Gastrocnemius medialis (tissue), 4 donors: ENCODE measurements around the gene SHANK1.
"Not testable (repeated sequence)": the region's sequence is repeated elsewhere in the genome, so short reads cannot be mapped to it uniquely, and the experiment has no call there.

Experiments used
- CTCF ChIP-seq, 5 experiments: fragments of 450-650 bp in 3 of 5; fragments of 200-600 bp in 2 of 5; sonication (generic) in 2 of 5; IDR thresholded peaks in 4 of 5; conservative IDR thresholded peaks in 1 of 5; 1 replicate in 4 of 5; 2 replicates in 1 of 5; pipeline ENCODE4 v1.5.1; 2016 to 2019; ENCODE audit warnings: antibody characterized with exemption in 5 of 5, mild to moderate bottlenecking in 3 of 5, moderate library complexity in 3 of 5
- POLR2A ChIP-seq, 2 donors: fragments of 450-650 bp; IDR thresholded peaks; one replicate each; pipeline ENCODE4 v1.6.1; 2017; ENCODE audit warnings: antibody characterized with exemption in 2 of 2, mild to moderate bottlenecking in 2 of 2, moderate library complexity in 2 of 2

DNA sequence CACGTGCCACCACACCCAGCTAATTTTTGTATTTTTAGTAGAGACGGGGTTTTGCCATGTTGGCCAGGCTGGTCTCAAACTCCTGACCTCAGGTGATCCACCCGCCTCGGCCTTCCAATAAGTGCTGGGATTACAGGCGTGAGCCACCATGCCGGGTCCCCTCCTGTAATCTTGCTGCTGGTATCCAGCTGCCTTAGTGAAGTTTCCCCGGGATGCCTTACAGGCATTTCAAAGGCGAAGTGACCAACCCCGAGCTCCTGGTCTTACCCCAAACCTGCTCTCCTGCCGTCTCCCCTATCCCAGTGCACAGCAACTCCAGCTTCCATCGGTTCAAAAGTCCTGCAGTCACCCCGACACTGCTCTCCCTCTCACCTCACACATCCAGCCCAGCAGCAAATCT is 47.1 kb upstream of the SHANK1 start:
- TF ChIP-seq POLR2A (IDR thresholded peaks at IDR 0.05); CTCF (IDR thresholded peaks at IDR 0.05 in 4 of 5, conservative IDR thresholded peaks at IDR 0.05 in 1 of 5): not testable (repeated sequence)
